22Rv1 (cell line): ENCODE results near the gene UBB.

Experiments
- H3K27ac ChIP-seq: fragments of 450-650 bp; 2 replicates; pipeline ENCODE4 v1.5.1; 2017
- ZFX ChIP-seq: fragments of 450-650 bp; IDR thresholded peaks from 2 replicates; pipeline ENCODE4 v1.6.1; 2017; ENCODE audit warnings: antibody characterized with exemption, borderline replicate concordance
- TF ChIP-seq, protein P1 (sequence below): fragments of 450-650 bp; IDR thresholded peaks from 2 replicates; pipeline ENCODE4 v1.5.1; 2017; ENCODE audit warnings: mild to moderate bottlenecking

The UBB gene

DNA sequence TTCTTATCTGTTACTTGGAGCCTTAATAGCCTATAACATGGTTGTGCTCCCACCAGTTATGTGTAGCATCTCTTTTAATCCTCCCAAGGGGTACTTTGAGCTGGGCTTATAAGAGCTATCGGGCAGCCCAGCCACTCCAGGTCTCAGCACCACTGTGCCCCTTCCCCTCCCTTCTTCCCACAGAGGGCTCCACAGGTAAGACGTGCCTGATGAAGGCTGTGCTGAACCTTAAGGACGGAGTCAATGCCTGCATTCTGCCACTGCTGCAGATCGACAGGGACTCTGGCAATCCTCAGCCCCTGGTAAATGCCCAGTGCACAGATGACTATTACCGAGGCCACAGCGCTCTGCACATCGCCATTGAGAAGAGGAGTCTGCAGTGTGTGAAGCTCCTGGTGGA is 41.5 kb downstream of the UBB start:
- no peak overlapping the region for H3K27ac ChIP-seq
- TF ChIP-seq, protein P1, sequence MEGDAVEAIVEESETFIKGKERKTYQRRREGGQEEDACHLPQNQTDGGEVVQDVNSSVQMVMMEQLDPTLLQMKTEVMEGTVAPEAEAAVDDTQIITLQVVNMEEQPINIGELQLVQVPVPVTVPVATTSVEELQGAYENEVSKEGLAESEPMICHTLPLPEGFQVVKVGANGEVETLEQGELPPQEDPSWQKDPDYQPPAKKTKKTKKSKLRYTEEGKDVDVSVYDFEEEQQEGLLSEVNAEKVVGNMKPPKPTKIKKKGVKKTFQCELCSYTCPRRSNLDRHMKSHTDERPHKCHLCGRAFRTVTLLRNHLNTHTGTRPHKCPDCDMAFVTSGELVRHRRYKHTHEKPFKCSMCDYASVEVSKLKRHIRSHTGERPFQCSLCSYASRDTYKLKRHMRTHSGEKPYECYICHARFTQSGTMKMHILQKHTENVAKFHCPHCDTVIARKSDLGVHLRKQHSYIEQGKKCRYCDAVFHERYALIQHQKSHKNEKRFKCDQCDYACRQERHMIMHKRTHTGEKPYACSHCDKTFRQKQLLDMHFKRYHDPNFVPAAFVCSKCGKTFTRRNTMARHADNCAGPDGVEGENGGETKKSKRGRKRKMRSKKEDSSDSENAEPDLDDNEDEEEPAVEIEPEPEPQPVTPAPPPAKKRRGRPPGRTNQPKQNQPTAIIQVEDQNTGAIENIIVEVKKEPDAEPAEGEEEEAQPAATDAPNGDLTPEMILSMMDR, result no peak
- TF ChIP-seq ZFX, result no peak

DNA sequence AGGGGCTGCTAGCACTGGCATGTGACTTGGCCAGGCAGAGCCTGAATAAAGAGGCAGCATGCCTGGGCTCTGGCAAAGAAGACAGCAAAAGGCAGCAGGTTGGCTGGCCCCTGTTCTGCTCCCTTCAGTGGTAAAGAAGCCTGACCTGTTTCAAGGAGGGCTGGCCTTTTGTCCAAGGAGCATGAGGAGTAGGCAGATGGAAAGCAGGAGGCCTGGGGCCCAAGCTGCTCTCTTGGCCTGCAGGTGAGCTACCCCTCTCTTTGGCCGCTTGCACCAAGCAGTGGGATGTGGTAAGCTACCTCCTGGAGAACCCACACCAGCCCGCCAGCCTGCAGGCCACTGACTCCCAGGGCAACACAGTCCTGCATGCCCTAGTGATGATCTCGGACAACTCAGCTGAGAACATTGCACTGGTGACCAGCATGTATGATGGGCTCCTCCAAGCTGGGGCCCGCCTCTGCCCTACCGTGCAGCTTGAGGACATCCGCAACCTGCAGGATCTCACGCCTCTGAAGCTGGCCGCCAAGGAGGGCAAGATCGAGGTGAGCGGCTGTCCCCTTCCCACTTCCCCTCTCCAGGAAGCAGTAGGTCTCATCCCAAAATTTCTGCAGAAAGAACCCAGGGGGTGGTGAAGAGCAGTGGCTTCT is 42.5 kb downstream of the UBB start:
- TF ChIP-seq ZFX, result no peak
- TF ChIP-seq, protein P1, result no peak
- no peak overlapping the region for H3K27ac ChIP-seq

DNA sequence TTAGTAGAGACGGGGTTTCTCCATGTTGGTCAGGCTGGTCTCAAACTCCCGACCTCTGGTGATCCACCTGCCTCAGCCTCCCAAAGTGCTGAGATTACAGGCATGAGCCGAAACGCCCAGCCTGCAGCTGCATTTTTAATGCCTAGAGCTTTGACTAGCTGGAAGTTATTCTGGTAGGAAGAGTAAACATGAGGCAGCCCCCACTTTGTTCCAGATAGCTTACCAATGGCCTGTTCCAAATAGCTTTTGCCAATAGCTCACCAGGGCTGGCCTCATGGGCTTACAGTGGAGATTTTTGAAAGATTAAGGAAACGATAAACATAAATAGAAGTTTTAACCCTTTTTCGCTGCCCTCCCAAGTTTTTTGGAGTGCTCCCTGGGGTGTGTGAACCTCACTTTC is 44.3 kb downstream of the UBB start:
- TF ChIP-seq, protein P1, result no peak
- TF ChIP-seq ZFX, result no peak
- H3K27ac ChIP-seq, result no peak overlapping the region

DNA sequence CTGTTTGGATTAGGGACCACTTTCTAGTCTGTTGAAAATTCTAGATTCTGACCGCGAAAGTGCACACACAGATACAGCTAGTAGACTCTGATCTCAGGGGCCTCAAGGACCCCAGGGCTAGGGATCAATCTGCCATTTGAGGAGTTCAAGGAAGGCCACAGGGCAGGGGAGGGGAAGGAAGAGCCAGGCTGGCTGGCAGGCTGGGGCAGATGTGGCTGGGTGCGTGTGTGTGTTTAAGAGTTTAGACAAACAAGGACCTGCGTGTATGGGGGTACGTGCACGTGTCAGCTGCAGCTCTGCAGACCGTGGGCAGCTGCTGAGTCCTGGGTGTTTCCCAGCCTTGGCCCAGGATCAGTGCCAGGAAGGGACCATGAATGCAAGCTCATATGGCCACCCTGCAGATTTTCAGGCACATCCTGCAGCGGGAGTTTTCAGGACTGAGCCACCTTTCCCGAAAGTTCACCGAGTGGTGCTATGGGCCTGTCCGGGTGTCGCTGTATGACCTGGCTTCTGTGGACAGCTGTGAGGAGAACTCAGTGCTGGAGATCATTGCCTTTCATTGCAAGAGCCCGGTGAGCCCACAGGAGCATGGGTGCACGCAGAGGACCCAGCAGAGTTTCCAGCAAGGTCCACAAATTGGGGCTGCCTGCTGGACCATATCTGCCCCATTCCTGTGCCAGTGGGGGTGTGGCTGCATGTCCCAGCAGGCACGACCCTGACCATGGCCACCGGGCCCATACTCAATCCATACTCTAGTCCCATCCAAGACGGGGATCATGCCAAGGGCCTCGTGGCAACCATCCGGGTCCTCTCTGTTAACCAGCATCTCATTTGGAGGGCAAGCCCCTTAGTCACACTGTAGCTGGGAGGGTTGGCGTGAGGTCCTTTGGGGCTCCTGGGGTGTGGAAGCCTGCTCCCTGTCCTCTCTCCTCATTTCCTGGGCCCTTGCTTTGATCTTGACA is 45.1 kb downstream of the UBB start:
- TF ChIP-seq ZFX, result no peak
- TF ChIP-seq, protein P1, result no peak

DNA sequence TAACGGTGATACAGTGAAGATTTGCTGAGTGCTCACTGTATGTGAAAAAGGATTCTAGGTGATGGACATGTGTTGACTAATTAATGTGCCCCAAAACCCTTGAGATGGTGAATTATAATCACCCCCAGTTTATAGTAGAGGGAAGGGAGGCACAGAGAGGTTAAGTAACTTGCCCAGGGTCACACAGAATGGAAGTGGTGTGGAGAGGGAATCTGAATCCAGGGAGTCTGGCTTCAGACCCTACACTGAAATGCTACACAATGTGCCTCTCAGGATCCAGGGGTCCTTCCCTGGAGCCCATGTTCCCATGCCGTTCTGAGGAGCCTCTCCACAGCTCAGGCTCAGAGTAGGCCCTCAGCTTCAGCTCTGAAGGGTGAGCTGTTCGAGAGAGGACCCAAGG is 46.1 kb downstream of the UBB start:
- TF ChIP-seq, protein P1, result no peak
- TF ChIP-seq ZFX, result no peak

More for the DNA sequence above, 45.1 kb downstream of the UBB start:
- H3K27ac ChIP-seq, result no peak overlapping the region

DNA sequence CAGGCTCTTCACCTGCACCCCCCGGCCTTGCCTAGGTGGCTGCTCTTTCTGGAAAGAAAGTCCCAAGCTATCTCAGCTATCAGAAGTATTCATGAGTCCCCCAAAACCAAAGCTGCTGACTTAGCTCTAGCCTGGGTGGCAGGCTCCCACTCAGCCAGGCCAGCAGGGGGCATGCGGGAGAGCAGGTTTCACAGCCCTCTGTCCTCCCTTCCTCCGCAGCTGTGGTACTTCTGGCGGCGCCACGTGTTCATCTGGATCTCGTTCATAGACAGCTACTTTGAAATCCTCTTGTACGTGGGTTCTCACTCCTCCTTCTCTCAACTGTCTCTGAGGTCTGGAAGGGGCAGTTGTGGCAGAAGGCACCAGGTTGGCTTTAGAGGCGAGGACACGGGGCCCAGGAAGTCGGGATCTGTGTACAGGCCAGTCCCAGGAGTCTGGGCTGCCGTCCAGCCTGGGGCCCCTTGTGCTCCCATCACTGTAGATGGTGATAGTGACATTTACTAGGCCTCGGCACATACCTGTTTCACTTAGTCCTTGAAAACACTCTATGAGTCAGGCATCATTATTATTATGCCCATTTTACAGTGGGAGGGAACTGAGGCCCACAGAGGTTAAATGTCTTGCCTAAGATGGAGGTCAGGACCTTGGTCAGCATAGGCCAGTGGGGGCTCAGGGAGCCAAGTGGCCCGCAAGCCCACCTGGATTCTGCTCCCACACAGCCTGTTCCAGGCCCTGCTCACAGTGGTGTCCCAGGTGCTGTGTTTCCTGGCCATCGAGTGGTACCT is 47.4 kb downstream of the UBB start:
- no peak for TF ChIP-seq ZFX
- TF ChIP-seq, protein P1, result peak; percentile 82
- no peak overlapping the region for H3K27ac ChIP-seq

More for the DNA sequence above, 46.1 kb downstream of the UBB start:
- H3K27ac ChIP-seq, result no peak overlapping the region
